ENCODE data around the gene LGALS16. TPM values are rescaled to one million over a fixed set of nuclear protein-coding genes. Genes with fewer than 3 reads are reported as not detected.

The LGALS16 gene
- total RNA-seq, 1 experiment from 2014 or later: not detected

DNA sequence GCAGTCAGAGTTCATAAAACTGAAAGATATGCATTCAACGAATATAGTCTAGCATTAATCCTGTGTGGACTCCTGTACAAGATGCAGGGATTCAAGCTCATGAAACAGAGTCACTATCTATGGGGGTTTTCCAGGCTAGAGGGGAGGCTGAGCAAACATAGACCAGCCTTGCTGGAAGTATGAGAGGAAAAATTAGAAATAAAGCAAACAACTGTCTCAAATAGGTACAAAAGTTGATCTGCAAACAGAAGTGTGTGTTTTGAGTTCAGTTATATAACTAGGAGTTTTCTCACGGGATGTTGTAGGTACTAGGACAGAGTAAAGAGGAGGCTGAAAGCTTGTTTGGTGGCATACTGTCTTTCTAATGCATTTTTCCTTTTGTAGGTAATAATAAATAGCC lies 40.0 kb downstream of the LGALS16 start:
- Histone ChIP-seq H4K20me1 (ENCODE audit: control insufficient read depth, insufficient read depth, insufficient read length) (no peaks in the 10 kb centered on the region), H3K9ac (ENCODE audit: extremely low read depth, insufficient read length, low read length) (no peak overlapping the region), H3K27me3 (ENCODE audit: insufficient read depth, low read length) (no peaks in the 10 kb centered on the region), H2AK5ac (ENCODE audit: insufficient read length, low read length) (no peak overlapping the region), H3K79me2 (ENCODE audit: insufficient read depth, low read length) (no peaks in the 10 kb centered on the region), H3K56ac (ENCODE audit: insufficient read length, low read depth, low read length) (no peak overlapping the region), H2AFZ (ENCODE audit: low read length) (no peak overlapping the region), H3K14ac (ENCODE audit: insufficient read depth, low read length) (no peak overlapping the region), H2BK20ac (ENCODE audit: low read depth, low read length, poor library complexity, severe bottlenecking) (no peak overlapping the region), H4K91ac (ENCODE audit: insufficient read length, low read depth, low read length) (no peak overlapping the region), H2BK15ac (ENCODE audit: low read depth, low read length) (no peak overlapping the region), H4K5ac (ENCODE audit: insufficient read length, low read depth, low read length) (no peak overlapping the region), H2BK120ac (ENCODE audit: low read depth, low read length, poor library complexity, severe bottlenecking) (no peak overlapping the region), H3K4me2 (ENCODE audit: insufficient read depth, insufficient read length, low read length) (no peak overlapping the region), H3K4ac (ENCODE audit: low read depth, low read length) (no peak overlapping the region), H3K23ac (ENCODE audit: insufficient read length, low read depth, low read length) (no peak overlapping the region), H3K18ac (ENCODE audit: insufficient read length, low read depth, low read length) (no peak overlapping the region), H3K23me2 (ENCODE audit: insufficient read length, low read depth, low read length, poor library complexity, severe bottlenecking) (no peaks in the 10 kb centered on the region), H3K79me1 (ENCODE audit: insufficient read depth, low read depth, low read length, poor library complexity, severe bottlenecking) (no peaks in the 10 kb centered on the region), H4K8ac (replicated peaks; ENCODE audit: insufficient read length, low read depth, low read length) (no peak overlapping the region), H3K4me1 (ENCODE audit: insufficient read depth, low read length) (peaks cover 13% of the 10 kb centered on the region; the same call in 1 of the 2 replicates), H2BK12ac (ENCODE audit: insufficient read length, low read depth, low read length) (no peak overlapping the region), H2BK5ac (ENCODE audit: insufficient read length, low read length) (no peak overlapping the region), H3T11ph (ENCODE audit: low read length) (no peak overlapping the region), H3K9me3 (ENCODE audit: control insufficient read depth, low read depth, low read length) (no peaks in the 10 kb centered on the region), H3K27ac (ENCODE audit: insufficient read length, low read depth, low read length) (no peak overlapping the region)
- peaks cover 11 to 19% of the 10 kb centered on the region in 2 experiments for H3K4me1 Mint-ChIP-seq
- DNase-seq: no peak
- H3K9me3 Mint-ChIP-seq: no peaks in the 10 kb centered on the region
- H3K27ac Mint-ChIP-seq: no peak overlapping the region
- no peak for TF ChIP-seq CTCF (conservative IDR thresholded peaks at IDR 0.05)
- no peaks in the 10 kb centered on the region for H3K27me3 Mint-ChIP-seq (ENCODE audit: low read depth)
- H3K4me3 Mint-ChIP-seq: no peak overlapping the region
- H3K36me3 Mint-ChIP-seq (ENCODE audit: insufficient read depth in 1 of 3, low read depth in 3 of 3): no peaks in the 10 kb centered on the region
- WGBS (ENCODE audit: extremely low coverage, insufficient read length, low lambda C conversion rate): no CpG with 5 or more reads among the region's 2 CpGs

Data from H9 (cell line).